GM12878 (cell line): ENCODE results near the gene SVEP1. TPM values are rescaled to one million over a fixed set of nuclear protein-coding genes. Genes with fewer than 3 reads are reported as not detected.

Experiments used
- ATAC-seq: fragments of 200-7000 bp; cut with Tn5 transposase; 3 replicates; pipeline ENCODE4 v1.9.1; 2020; ENCODE audit warnings: mild to moderate bottlenecking, moderate library complexity
- BruUV-seq: library from RNA; stranded (reverse); fragments of 400-500 nt; replicated peaks from 2 replicates; lab custom pipeline; 2021; lab: Mats Ljungman, UMichigan
- CTCF ChIA-PET: fragments of 300-600 bp; sonication (Branson Sonifier 250); formaldehyde crosslinking; extraction: SDS; loops from one replicate; lab custom pipeline; 2021; ENCODE audit warnings: inconsistent platforms; lab: Yijun Ruan, JAX
- POLR2A ChIA-PET: fragments of 350-600 bp; formaldehyde crosslinking; extraction: SDS; loops from one replicate; lab custom pipeline; 2021; ENCODE audit warnings: inconsistent platforms; lab: Charles Lee
- RAD21 ChIA-PET: fragments of 300-600 bp; sonication (Branson Sonifier 250); formaldehyde crosslinking; loops from one replicate; lab custom pipeline; 2023; ENCODE audit warnings: antibody characterized with exemption; ENCODE audit not compliant: unreplicated experiment; lab: Charles Lee
- SMC1A ChIA-PET: fragments of 300-600 bp; sonication (Branson Sonifier 250); formaldehyde crosslinking; loops from one replicate; lab custom pipeline; 2023; ENCODE audit not compliant: unreplicated experiment, uncharacterized antibody; lab: Charles Lee
- DNase-seq: peaks from one replicate; pipeline ENCODE4 v3.0.0-alpha.2; 2011; ENCODE audit warnings: low read depth, low spot score
- FAIRE-seq: peaks from 3 replicates; lab custom pipeline; 2011; peaks lifted over from hg19 to GRCh38; lab: Jason Lieb, UNC
- H2AFZ ChIP-seq: 2 replicates; pipeline ENCODE4 v1.6.0; 2011; ENCODE audit warnings: low read depth, low read length, control low read depth; ENCODE audit not compliant: control insufficient read depth
- H3K27ac ChIP-seq: 2 replicates; pipeline ENCODE4 v1.5.1; 2011; ENCODE audit warnings: control low read depth; ENCODE audit not compliant: control insufficient read depth, insufficient read depth
- H3K27me3 ChIP-seq, 2 experiments: replicated peaks in 1 of 2; 2 replicates each; pipeline versions ENCODE4 v1.6.0 to v1.6.1; 2011; ENCODE audit warnings: low read length in 1 of 2; ENCODE audit not compliant: control insufficient read depth in 2 of 2, insufficient read depth in 2 of 2
- H3K36me3 ChIP-seq, 2 experiments: 2 replicates each; pipeline ENCODE4 v1.5.1; 2011; ENCODE audit warnings: low read length in 1 of 2; ENCODE audit not compliant: control insufficient read depth in 2 of 2, insufficient read depth in 2 of 2
- H3K4me1 ChIP-seq: 2 replicates; pipeline ENCODE4 v1.6.1; 2011; ENCODE audit warnings: mild to moderate bottlenecking, low read length, moderate library complexity, mixed read lengths; ENCODE audit not compliant: control insufficient read depth, insufficient read depth
- H3K4me2 ChIP-seq: 2 replicates; pipeline ENCODE4 v1.6.0; 2011; ENCODE audit warnings: control low read depth; ENCODE audit not compliant: control insufficient read depth, insufficient read depth
- H3K4me3 ChIP-seq: fragments of 200-600 bp; sonication (generic); 2 replicates; pipeline ENCODE4 v1.5.1; 2016
- H3K79me2 ChIP-seq: 2 replicates; pipeline ENCODE4 v1.6.0; 2011; ENCODE audit warnings: low read length; ENCODE audit not compliant: control insufficient read depth, insufficient read depth
- H3K9ac ChIP-seq: 2 replicates; pipeline ENCODE4 v1.8.0; 2011; ENCODE audit warnings: low read length, control low read depth, mixed read lengths; ENCODE audit not compliant: control insufficient read depth, insufficient read depth
- H3K9me3 ChIP-seq: replicated peaks from 3 replicates; pipeline ENCODE4 v1.5.1; 2011; ENCODE audit warnings: mild to moderate bottlenecking, low read length; ENCODE audit not compliant: control insufficient read depth, insufficient read depth
- H4K20me1 ChIP-seq: 2 replicates; pipeline ENCODE4 v1.6.0; 2011; ENCODE audit not compliant: control insufficient read depth, insufficient read depth
- CEBPB ChIP-seq, 2 experiments: fragments of 150-350 bp in 1 of 2; IDR thresholded peaks; 2 replicates each; pipeline ENCODE4 v1.6.1; 2012 to 2014; ENCODE audit warnings: low read depth in 2 of 2, low read length in 2 of 2, borderline replicate concordance in 1 of 2, inconsistent platforms in 1 of 2
- FOXK2 ChIP-seq: fragments of 450-650 bp; IDR thresholded peaks from 2 replicates; pipeline ENCODE4 v1.6.1; 2017; ENCODE audit warnings: mild to moderate bottlenecking, moderate library complexity
- NFYB ChIP-seq: IDR thresholded peaks from 2 replicates; pipeline ENCODE4 v1.6.1; 2011; ENCODE audit warnings: low read depth, mild to moderate bottlenecking, low read length, improper control_type of control experiment, moderate library complexity; ENCODE audit not compliant: insufficient read depth
- WGBS: methylation state at CpG from one replicate; pipeline ENCODE4 v1.1.6; 2016; ENCODE audit warnings: low lambda C conversion rate; ENCODE audit not compliant: insufficient replicate concordance, insufficient coverage; ENCODE audit errors: missing lambda C conversion rate; 5-methylcytosine and 5-hydroxymethylcytosine counted together
- in situ Hi-C: fragments of 300-500 bp; cut with MboI; formaldehyde crosslinking; loops from 9 replicates; pipeline ENCODE4 v1.14.3; 2018; ENCODE audit warnings: mixed read lengths
- intact Hi-C: fragments of 100-400 bp; cut with micrococcal nuclease; formaldehyde crosslinking; loops from one replicate; pipeline ENCODE4 v1.14.2; 2022; ENCODE audit not compliant: unreplicated experiment
- polyA plus RNA-seq, 11 experiments: library from polyadenylated mRNA; depleted of rRNA in 4 of 11; unstranded in 6 of 11; stranded (reverse) in 5 of 11; fragments of >200 nt; fragmentation: Nextera tagmentation in 4 of 11; fragmentation: Illumina TruSeq in 1 of 11; extraction: Ambion mirVana in 4 of 11; extraction: Trizol in 1 of 11; gene quantifications; 1 replicate in 1 of 11; 2 replicates in 10 of 11; pipeline versions ENCODE4 v1.2.1 to v1.2.3, GENCODE V29; 2011 to 2016; ENCODE audit warnings: inconsistent platforms in 2 of 11, missing spikeins in 2 of 11, low read depth in 1 of 11
- total RNA-seq, 4 experiments: library from RNA; depleted of rRNA in 3 of 4; stranded (reverse); fragments of >200 nt in 3 of 4; fragmentation: Illumina TruSeq in 1 of 4; extraction: Trizol in 1 of 4; gene quantifications; 2 replicates each; pipeline versions ENCODE4 v1.2.1 to v1.2.3, GENCODE V29; 2013 to 2021
- TF ChIP-seq, protein P1 (sequence below): IDR thresholded peaks from 2 replicates; pipeline ENCODE4 v1.6.1; 2011; ENCODE audit warnings: low read depth, mild to moderate bottlenecking, low read length, moderate library complexity, borderline replicate concordance; ENCODE audit errors: extremely low read depth
- TF ChIP-seq, protein P2 (sequence below): fragments of 450-650 bp; IDR thresholded peaks from 2 replicates; pipeline ENCODE4 v1.6.1; 2018; ENCODE audit warnings: mild to moderate bottlenecking, low read depth, moderate library complexity; ENCODE audit not compliant: partially characterized antibody
- TF ChIP-seq, protein P3 (sequence below): fragments of 450-650 bp; IDR thresholded peaks from 2 replicates; pipeline ENCODE4 v1.6.1; 2018; ENCODE audit warnings: borderline replicate concordance, mild to moderate bottlenecking; ENCODE audit not compliant: partially characterized antibody
- TF ChIP-seq, protein P4 (sequence below): fragments of 450-650 bp; IDR thresholded peaks from 2 replicates; pipeline ENCODE4 v1.6.1; 2017; ENCODE audit warnings: mild to moderate bottlenecking, moderate library complexity
- TF ChIP-seq, protein P5 (sequence below): fragments of 450-650 bp; formaldehyde crosslinking; IDR thresholded peaks from 2 replicates; pipeline ENCODE4 v1.4.0; 2022; ENCODE audit warnings: mild to moderate bottlenecking, moderate library complexity

SVEP1 gene
- total and polyA plus RNA-seq, 10 of the 15 experiments (the other 5 are each of a cell fraction or from before 2014, with no cell fraction given): under 0.01 to 0.05 (median 0.01) TPM; not detected in 5

DNA sequence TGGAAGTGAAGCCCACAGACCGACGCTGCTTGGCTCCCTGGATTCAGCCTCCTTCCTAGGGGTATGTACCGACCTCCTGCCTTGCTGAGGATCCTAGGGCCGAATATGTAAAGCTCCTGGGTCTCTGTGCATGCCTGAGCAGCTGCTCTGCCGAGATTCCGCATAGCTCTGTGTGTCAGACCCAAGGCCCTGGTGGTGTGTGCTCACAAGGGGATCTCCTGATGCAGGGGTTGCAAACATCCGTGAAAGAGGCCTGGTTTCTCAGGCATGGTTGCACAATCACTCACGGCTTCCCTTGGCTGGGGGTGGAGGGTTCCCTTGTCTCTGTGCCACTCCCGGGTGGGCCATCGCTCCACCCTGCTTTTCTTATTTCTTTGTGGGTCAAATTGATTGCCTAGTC is 19.9 kb upstream of the SVEP1 start:
- Histone ChIP-seq H3K9ac (no peak overlapping the region), H3K27ac (no peak overlapping the region), H3K36me3 (no peaks in the 10 kb centered on the region)
- in situ Hi-C loops: no loop called here
- no peak for DNase-seq
- TF ChIP-seq NFYB (no peak), FOXK2 (no peak), CEBPB (IDR thresholded peaks at IDR 0.05; ENCODE audit: borderline replicate concordance in 1 of 2, low read depth in 2 of 2, low read length in 2 of 2) (peak in 1 of 2 experiments; percentile 41; a peak in 1 of 4 replicates)
- TF ChIP-seq, protein P1, sequence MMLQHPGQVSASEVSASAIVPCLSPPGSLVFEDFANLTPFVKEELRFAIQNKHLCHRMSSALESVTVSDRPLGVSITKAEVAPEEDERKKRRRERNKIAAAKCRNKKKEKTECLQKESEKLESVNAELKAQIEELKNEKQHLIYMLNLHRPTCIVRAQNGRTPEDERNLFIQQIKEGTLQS: no peak
- TF ChIP-seq, protein P2, sequence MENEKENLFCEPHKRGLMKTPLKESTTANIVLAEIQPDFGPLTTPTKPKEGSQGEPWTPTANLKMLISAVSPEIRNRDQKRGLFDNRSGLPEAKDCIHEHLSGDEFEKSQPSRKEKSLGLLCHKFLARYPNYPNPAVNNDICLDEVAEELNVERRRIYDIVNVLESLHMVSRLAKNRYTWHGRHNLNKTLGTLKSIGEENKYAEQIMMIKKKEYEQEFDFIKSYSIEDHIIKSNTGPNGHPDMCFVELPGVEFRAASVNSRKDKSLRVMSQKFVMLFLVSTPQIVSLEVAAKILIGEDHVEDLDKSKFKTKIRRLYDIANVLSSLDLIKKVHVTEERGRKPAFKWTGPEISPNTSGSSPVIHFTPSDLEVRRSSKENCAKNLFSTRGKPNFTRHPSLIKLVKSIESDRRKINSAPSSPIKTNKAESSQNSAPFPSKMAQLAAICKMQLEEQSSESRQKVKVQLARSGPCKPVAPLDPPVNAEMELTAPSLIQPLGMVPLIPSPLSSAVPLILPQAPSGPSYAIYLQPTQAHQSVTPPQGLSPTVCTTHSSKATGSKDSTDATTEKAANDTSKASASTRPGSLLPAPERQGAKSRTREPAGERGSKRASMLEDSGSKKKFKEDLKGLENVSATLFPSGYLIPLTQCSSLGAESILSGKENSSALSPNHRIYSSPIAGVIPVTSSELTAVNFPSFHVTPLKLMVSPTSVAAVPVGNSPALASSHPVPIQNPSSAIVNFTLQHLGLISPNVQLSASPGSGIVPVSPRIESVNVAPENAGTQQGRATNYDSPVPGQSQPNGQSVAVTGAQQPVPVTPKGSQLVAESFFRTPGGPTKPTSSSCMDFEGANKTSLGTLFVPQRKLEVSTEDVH: no peak
- TF ChIP-seq, protein P3, sequence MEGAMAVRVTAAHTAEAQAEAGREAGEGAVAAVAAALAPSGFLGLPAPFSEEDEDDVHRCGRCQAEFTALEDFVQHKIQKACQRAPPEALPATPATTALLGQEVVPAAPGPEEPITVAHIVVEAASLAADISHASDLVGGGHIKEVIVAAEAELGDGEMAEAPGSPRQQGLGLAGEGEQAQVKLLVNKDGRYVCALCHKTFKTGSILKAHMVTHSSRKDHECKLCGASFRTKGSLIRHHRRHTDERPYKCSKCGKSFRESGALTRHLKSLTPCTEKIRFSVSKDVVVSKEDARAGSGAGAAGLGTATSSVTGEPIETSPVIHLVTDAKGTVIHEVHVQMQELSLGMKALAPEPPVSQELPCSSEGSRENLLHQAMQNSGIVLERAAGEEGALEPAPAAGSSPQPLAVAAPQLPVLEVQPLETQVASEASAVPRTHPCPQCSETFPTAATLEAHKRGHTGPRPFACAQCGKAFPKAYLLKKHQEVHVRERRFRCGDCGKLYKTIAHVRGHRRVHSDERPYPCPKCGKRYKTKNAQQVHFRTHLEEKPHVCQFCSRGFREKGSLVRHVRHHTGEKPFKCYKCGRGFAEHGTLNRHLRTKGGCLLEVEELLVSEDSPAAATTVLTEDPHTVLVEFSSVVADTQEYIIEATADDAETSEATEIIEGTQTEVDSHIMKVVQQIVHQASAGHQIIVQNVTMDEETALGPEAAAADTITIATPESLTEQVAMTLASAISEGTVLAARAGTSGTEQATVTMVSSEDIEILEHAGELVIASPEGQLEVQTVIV: no peak
- TF ChIP-seq, protein P4, sequence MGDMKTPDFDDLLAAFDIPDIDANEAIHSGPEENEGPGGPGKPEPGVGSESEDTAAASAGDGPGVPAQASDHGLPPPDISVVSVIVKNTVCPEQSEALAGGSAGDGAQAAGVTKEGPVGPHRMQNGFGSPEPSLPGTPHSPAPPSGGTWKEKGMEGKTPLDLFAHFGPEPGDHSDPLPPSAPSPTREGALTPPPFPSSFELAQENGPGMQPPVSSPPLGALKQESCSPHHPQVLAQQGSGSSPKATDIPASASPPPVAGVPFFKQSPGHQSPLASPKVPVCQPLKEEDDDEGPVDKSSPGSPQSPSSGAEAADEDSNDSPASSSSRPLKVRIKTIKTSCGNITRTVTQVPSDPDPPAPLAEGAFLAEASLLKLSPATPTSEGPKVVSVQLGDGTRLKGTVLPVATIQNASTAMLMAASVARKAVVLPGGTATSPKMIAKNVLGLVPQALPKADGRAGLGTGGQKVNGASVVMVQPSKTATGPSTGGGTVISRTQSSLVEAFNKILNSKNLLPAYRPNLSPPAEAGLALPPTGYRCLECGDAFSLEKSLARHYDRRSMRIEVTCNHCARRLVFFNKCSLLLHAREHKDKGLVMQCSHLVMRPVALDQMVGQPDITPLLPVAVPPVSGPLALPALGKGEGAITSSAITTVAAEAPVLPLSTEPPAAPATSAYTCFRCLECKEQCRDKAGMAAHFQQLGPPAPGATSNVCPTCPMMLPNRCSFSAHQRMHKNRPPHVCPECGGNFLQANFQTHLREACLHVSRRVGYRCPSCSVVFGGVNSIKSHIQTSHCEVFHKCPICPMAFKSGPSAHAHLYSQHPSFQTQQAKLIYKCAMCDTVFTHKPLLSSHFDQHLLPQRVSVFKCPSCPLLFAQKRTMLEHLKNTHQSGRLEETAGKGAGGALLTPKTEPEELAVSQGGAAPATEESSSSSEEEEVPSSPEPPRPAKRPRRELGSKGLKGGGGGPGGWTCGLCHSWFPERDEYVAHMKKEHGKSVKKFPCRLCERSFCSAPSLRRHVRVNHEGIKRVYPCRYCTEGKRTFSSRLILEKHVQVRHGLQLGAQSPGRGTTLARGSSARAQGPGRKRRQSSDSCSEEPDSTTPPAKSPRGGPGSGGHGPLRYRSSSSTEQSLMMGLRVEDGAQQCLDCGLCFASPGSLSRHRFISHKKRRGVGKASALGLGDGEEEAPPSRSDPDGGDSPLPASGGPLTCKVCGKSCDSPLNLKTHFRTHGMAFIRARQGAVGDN: no peak
- TF ChIP-seq, protein P5, sequence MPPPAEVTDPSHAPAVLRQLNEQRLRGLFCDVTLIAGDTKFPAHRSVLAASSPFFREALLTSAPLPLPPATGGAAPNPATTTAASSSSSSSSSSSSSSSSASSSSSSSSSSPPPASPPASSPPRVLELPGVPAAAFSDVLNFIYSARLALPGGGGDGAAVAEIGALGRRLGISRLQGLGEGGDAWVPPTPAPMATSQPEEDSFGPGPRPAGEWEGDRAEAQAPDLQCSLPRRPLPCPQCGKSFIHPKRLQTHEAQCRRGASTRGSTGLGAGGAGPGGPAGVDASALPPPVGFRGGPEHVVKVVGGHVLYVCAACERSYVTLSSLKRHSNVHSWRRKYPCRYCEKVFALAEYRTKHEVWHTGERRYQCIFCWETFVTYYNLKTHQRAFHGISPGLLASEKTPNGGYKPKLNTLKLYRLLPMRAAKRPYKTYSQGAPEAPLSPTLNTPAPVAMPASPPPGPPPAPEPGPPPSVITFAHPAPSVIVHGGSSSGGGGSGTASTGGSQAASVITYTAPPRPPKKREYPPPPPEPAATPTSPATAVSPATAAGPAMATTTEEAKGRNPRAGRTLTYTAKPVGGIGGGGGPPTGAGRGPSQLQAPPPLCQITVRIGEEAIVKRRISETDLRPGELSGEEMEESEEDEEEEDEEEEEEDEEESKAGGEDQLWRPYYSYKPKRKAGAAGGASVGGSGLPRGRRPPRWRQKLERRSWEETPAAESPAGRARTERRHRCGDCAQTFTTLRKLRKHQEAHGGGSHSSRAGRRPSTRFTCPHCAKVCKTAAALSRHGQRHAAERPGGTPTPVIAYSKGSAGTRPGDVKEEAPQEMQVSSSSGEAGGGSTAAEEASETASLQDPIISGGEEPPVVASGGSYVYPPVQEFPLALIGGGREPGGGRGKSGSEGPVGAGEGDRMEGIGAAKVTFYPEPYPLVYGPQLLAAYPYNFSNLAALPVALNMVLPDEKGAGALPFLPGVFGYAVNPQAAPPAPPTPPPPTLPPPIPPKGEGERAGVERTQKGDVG (CRISPR knock-in tag): no peak
- TF ChIP-seq, all 136 proteins: peak for 1
- Histone ChIP-seq H3K4me1 (no peaks in the 10 kb centered on the region), H4K20me1 (no peaks in the 10 kb centered on the region), H2AFZ (no peak overlapping the region), H3K4me2 (no peak overlapping the region), H3K9me3 (no peaks in the 10 kb centered on the region; the same call in 2 of the 3 replicates), H3K79me2 (no peaks in the 10 kb centered on the region), H3K27me3 (no peaks in the 10 kb centered on the region), H3K4me3 (no peak overlapping the region)
- ATAC-seq (peak; percentile 39), FAIRE-seq (no peak)
- no TSS peak for BruUV-seq
- POLR2A ChIA-PET: no interaction called here
- SMC1A ChIA-PET: interaction anchor here (0.7 kb wide), 1 partner anchor 259 kb away, joined by 3 read pairs; no protein-coding TSS in a partner anchor
- intact Hi-C loops: no loop called here
- WGBS: 30% methylated on average over 10 of the region's 10 CpGs
- CTCF ChIA-PET: interaction anchor here (0.6 to 1.3 kb wide), 4 partner anchors 10 to 801 kb away, joined by 3 to 7 read pairs (median 4); no protein-coding TSS in a partner anchor
- RAD21 ChIA-PET: interaction anchor here (1.5 kb wide), 1 partner anchor 25 kb away, joined by 3 read pairs; no protein-coding TSS in a partner anchor
